Brain microvascular endothelial cell (primary cell): ENCODE data around the gene PAFAH1B2.

ENCODE experiments used
- DNase-seq: peaks from one replicate; pipeline ENCODE4 v3.0.0-alpha.2; 2020
- H3K27ac ChIP-seq: fragments of 250-450 bp; sonication (Bioruptor Pico); 2 replicates; pipeline ENCODE4 v1.5.1; 2020; ENCODE audit warnings: mild to moderate bottlenecking, moderate library complexity
- H3K27me3 ChIP-seq: fragments of 250-450 bp; sonication (Bioruptor Pico); replicated peaks from 2 replicates; pipeline ENCODE4 v1.5.1; 2020; ENCODE audit warnings: mild to moderate bottlenecking
- H3K36me3 ChIP-seq: fragments of 250-450 bp; sonication (Bioruptor Pico); replicated peaks from 2 replicates; pipeline ENCODE4 v1.5.1; 2020; ENCODE audit warnings: mild to moderate bottlenecking
- H3K4me3 ChIP-seq: 2 replicates; pipeline ENCODE4 v1.5.1; 2011; ENCODE audit warnings: low read depth, mild to moderate bottlenecking, control low read depth, low read length, moderate library complexity
- CTCF ChIP-seq: IDR thresholded peaks from 2 replicates; pipeline ENCODE4 v1.5.1; 2011; ENCODE audit warnings: low read depth, mild to moderate bottlenecking, moderate library complexity, low read length, control low read depth, inconsistent platforms; ENCODE audit errors: missing control alignments
- in situ Hi-C: cut with HindIII; loops from 2 replicates; pipeline ENCODE4 v1.10.0; 2017; ENCODE audit warnings: low sequenced_read_pairs, low pct_ligation_motif_present

PAFAH1B2 gene

GRCh38 chr11:117222991-117223740 is 79.1 kb downstream of the PAFAH1B2 start:
- in situ Hi-C loops = no loop called here
- H3K36me3 ChIP-seq = peaks cover 50% of the 10 kb centered on the region
- no peak for TF ChIP-seq CTCF
- H3K4me3 ChIP-seq = no peak overlapping the region
- H3K27me3 ChIP-seq = no peaks in the 10 kb centered on the region
- no peak overlapping the region for H3K27ac ChIP-seq
- DNase-seq = no peak

DNA sequence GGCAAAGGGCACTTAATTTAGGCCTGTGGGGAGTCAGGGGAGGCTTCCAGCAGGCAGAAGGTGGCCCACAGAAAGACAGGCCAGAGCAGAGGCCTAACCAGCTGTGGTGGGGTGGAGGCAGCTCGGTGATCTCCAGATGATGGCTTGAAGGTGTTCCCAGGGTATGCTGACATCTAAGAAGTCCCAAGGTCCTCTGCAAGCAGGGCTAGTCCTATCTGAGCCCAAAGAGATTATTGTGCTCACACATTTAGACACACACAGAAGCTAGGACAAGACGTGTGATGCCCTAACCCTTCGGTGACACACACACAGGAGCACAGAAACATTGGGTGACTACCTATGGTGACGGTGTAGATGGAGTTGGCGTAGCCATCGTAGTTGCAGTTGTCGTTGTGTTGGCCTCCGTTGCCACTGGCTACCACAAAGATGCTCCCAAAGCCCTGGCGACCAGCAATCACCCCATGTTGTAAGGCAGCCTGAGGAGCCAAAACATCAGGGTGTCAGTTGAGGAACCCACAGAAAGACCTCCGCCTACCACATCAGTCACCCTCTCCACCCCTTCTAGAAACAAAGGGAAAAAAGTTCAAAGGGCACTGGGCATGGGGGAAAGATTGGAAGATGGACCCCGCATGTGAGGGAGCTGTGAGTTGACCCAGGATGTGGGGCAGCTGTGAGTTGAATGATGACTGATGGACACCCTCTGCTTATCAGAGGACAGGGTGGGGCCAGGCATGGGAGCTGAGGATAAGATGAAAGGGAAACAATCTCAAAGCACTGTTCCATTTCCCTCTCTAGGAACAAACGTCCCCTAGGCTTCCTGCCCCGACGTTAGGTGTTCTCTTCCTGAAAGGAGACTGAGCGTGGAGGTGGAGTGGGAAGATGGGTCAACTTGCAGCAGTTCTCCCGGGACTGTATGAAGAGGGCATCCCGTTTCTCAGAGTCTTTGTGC is 79.9 kb downstream of the PAFAH1B2 start:
- in situ Hi-C loops = no loop called here
- Histone ChIP-seq H3K27ac (no peak overlapping the region), H3K27me3 (no peaks in the 10 kb centered on the region), H3K4me3 (no peak overlapping the region), H3K36me3 (peaks cover 51% of the 10 kb centered on the region)
- DNase-seq = no peak
- no peak for TF ChIP-seq CTCF

DNA sequence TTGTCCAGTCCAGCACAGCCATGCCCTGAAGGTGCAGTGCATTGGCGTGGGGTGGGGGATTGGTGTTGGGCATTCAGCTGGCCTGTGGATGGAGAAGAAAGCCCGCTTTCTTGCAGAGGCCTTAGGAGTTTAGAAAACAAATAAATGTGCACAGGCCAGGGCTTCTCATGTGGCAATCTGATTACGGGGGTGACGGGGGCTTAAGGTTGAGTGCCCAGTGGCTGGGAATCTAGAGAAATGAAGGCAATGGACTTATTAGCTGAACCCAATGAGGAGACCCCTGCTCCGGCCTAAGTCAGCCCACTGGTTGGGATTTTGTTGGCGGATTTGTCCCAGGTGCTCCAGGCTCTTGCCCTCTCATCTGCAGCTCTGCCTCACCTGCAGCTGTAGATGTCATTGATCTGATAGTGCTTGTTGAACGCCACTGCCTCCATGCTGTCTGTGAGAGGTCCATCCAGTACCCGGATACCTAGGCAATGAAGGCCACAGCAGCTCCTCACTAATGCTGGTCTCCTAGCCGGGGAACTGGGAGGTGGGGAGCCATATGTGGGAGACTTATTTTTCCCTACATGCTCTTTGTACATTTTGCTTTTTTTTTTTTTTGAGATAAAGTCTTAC is 81.6 kb downstream of the PAFAH1B2 start:
- TF ChIP-seq CTCF = no peak
- no peaks in the 10 kb centered on the region for H3K27me3 ChIP-seq
- H3K27ac ChIP-seq = no peak overlapping the region
- no peak overlapping the region for H3K4me3 ChIP-seq
- in situ Hi-C loops = no loop called here
- H3K36me3 ChIP-seq = peaks cover 50% of the 10 kb centered on the region
- no peak for DNase-seq
